ENCODE measurements around the gene TTBK2.

DNA sequence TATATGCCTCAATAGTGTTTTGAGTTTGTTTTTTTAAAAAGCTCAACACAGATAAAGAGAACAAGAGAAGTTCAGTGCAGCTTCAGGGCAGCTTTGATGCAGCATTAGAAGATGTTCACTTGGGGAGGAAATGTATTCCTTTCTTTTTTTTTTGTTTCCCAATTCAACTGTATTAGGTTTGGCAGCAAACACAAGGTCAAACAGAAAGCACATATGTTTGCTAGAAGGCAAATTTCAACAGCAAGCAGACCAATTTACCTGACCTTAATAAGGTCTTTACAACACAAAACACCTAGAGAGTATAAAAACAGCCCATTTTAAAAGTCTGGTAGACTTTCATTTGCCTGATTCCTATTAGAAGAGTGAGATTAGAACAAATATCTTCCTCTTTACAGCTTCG, 176.4 kb downstream of the TTBK2 start:
- TF ChIP-seq, protein P1, sequence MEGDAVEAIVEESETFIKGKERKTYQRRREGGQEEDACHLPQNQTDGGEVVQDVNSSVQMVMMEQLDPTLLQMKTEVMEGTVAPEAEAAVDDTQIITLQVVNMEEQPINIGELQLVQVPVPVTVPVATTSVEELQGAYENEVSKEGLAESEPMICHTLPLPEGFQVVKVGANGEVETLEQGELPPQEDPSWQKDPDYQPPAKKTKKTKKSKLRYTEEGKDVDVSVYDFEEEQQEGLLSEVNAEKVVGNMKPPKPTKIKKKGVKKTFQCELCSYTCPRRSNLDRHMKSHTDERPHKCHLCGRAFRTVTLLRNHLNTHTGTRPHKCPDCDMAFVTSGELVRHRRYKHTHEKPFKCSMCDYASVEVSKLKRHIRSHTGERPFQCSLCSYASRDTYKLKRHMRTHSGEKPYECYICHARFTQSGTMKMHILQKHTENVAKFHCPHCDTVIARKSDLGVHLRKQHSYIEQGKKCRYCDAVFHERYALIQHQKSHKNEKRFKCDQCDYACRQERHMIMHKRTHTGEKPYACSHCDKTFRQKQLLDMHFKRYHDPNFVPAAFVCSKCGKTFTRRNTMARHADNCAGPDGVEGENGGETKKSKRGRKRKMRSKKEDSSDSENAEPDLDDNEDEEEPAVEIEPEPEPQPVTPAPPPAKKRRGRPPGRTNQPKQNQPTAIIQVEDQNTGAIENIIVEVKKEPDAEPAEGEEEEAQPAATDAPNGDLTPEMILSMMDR (conservative IDR thresholded peaks at IDR 0.05; ENCODE audit: low read length): no peak
- TF ChIP-seq EZH2phosphoT487 (IDR thresholded peaks at IDR 0.05; ENCODE audit: borderline replicate concordance, low read depth, low read length): no peak

All from OCI-LY7 (cell line).